ENCODE data around the gene VSIG10L. TPM values are rescaled to one million over a fixed set of nuclear protein-coding genes. Genes with fewer than 3 reads are reported as not detected.

VSIG10L gene
- polyA plus RNA-seq, 3 donors, result 4.1 to 5.8 (median 5.6) TPM

DNA sequence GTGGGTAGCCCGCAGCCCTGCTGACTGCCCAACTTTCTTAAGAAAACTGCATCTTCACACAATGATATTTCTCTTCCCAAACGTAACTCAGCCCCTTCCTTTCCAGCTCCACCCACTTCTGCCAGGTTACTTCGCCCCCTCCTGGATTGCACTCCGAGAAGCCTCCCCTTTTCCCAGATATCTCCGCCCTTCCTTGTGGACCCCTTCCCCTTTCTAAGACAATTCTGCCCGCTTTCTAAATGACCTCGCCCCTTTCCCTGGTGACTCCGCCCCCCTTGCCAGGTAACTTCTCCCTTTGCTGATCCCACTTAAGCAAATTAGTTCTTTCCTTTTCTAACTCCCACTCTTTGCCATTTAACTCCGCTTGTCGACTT lies 2.6 kb downstream of the VSIG10L start:
- DNase-seq, result no peak

DNA sequence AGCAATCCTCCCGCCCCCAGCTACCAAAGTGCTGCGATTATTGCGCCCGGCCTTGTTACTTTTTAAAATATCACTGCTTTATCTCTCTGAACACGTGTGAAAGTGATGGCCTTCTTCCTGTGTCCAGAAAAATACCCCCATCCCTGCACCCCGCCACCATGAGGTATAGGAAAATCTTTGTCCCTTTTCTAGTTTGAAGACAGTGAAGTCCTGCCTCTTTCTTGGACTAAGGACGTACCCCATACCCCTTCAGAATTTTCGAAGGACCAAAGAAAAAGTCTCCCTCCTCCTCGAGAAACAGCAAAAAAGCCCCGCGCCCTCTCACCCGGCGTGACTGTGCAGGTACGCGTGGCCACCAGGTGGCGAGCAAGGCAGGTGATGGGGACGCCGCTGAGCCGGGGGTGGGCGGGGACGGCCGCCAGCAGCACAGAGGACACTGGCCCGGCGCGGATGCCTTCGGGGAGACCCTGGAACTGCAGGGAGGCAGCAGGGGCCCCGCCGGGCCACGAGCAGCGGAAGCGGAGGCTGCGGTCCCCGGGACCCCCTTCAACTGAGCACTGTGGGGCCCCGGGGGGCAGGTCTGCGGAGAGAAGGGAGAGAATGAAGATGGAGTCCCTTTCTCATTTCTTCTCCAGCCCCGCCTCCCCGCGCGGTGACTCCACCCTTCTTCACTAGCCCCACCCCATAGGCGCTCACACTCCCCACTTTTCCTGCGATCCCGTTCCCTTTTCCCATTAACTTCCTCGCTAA lies 3.2 kb downstream of the VSIG10L start:
- DNase-seq, result peak; percentile 80

DNA sequence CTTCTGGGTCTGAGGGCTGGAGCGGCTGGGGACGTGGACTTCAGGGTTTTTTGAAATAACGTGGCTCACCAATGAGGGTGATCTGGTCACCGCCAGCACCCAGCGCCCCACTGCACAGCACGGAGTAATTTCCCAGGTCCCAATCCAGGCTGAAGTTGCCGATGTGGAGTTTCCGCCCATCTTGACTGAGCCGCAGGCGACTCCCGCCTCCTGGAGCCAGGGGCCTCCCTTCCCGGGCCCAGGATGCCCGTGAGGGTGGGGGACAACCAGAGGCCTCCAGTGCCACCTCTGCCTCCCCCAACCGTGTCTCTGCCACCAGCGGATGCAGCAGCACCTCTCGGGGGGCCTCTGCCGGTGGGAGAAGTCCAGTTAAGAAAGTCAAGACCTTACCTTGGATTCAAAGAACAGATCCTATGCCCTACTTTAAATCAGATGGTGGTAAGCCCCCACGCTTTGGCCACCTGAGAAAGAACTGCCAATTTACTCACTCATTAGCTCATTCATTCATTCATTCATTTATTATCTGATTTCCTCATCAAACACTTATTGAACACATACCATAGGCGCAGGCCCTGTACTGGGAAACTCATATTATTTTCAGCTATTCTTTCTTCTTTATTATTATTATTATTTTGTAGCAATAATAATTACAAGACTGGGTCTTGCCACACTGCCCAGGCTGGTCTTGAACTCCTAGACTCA lies 3.9 kb downstream of the VSIG10L start:
- DNase-seq, result no peak

DNA sequence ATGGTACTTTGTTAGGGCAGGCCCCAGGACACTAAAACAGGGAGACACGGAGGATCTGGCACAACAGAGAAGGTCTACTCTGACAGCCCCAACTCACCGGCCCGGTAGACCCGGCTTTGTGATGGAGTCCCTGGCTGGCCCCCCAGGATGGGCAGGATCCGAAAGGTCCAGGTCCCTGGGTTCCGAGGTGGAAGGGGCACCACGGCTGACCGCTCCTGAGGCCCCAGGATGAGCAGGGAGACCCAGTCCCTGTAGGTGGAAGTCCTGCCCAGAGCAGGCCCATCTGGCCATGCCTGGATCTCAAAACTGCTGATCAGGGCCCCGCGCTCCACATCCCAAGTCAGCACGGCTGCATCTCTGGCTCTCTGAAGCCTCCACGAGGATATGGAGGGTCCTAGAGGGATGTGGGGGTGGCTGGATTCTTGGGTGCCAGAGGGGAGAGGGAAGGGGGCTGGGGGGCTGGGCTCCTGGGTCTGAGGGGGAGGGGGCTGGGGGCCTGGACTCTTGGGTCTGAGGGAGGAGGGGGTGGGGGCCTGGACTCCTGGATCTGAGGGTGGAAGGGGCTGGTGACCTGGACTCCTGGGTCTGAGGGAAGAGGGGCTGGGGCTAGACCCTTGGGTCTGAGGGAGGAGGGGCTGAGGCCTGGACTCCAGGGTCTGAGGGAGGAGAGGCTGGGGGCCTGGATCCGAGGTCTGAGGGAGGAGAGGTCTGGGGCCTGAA lies 4.6 kb downstream of the VSIG10L start:
- no peak for DNase-seq

DNA sequence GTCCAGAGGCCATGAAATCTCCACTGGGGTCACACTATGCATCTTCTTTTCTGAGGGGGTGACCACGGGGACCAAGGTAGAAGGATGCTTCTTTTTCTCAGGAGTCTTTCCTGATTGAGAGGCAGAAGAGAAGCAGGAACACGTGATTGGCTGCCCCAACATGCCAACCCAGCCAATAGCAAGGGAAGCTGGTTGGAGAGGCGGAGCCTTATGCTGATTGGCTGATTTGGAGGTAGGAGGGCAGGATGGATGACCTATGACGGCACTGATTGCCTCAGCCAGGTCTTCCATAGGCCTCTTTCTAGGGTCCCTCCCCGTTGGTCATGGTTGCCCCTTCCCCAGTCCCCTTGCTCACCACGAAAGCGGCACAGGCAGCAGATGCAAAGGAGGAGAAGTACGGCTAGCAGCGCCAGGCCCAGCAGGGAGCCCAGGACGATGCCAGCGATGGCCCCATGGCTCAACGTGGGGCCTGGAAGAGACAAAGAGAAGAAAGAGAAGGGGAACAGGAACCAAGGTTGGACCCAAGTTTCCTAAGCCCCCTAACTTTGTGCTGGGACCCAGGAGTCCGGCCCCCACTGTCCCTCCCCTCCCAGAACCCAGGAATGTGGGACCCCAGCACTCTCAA lies 8.0 kb downstream of the VSIG10L start:
- DNase-seq, result no peak

DNA sequence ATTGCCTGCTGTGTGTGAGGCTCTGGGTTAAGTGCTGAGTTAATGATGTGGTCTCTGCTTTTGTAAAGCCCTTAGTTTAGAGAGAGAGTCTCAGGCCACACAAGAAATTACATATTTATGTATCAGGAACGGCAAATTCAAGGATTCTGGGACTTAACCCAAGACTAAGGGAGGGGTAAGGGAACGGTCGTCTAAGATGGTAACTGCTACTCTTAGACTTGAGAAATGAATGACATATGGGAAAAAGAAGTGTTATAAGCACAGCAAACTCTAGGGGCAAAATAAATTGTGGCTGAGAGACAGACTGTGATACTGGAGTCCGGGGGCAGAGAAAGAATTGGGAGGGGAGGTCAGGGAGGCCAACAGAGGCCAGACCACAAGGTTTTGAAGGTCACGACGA lies 10.2 kb downstream of the VSIG10L start:
- DNase-seq, result no peak

DNA sequence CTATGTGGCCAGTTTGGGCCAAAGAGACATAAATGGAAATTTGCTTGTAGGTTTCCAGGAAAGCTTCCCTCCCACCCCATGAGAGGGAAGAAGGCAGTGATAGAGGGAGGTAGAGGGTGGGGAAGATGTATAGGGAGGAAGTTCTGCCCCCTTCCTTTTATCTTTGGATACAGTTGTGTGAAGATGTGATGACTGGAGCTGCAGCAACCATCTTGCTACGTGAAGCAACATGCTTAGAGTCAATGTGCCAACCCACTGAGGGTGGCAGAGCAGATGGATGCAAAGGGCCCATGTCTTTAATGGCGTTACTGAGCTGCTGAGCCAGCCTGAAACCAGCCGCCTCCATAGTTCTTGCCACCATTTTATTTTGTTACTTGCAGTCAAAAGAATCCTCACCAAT lies 10.7 kb downstream of the VSIG10L start:
- no peak for DNase-seq

DNA sequence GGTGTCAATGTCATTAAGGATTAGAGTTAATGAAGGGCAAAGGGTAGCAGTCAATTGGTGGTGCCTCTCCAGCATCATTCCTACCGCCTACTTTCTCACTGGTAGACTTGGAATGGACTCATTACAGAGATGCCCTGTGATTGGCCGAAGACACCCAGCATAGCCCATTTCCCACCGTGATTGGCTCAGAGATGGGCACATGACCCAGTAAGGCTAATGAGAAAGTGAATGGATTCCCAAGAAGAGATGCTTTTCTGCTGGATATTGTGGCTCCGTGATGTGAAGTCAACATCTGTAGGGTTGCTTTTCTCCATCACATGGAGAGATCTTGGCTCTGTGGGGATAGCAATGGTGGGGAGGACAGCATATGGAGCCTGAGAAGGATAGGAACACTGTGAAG lies 11.6 kb downstream of the VSIG10L start:
- no peak for DNase-seq

DNA sequence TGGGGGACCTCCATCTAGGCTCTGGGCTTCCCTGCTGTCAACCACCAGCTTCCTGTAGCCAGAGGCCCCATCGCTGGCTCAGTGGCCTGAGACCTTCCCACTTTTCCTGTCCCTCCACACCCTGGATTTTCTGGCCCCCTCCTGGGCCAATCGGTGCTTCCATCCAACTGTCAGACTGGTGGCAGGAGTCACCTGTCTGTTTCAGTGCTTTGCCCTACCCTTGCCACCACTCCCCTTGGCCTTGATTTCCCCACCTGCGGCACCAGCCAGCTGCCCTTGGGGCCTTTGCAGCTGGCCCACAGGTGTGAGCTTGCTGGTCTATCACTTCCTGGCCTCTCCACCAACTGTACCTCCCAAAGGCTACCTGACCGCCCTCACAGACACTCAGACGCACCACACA lies 12.5 kb downstream of the VSIG10L start:
- no peak for DNase-seq

DNA sequence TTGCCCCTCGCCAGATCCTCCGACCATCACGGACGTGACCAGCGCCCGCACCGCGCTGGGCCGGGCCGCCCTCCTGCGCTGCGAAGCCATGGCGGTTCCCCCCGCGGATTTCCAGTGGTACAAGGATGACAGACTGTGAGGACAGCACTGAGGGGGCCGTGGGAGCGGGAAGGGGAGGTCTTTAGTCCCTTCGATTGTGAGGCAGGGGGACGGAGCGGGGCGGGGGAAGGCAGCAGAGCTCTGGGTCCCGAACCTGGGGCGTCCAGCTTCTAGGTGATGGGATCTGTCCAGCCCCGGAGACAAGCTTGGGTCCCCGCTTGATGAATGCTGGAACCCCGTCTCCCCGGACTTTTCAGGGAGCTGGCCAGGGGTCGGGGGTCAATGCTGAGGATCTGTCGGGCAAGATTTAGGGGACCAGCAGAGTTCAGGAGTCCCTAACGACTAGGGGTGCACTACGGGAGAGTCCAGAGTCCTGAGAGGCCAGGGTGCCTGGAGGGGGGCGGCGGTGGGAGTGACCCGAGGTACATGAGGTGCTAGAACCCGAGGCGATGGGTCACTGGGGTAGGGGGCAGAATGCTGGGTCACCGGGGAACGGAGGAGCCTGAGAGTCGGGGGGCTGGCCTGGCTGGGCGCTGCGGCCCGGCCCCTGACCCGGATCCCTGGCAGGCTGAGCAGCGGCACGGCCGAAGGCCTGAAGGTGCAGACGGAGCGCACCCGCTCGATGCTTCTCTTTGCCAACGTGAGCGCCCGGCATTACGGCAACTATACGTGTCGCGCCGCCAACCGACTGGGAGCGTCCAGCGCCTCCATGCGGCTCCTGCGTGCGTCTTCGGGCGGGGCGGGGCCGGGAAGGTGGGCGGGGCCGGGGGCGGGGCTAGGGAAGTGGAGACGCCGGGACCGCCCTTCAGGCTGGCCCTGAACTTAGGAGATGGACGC lies 14.6 kb downstream of the VSIG10L start:
- peak; percentile 55 for DNase-seq

DNA sequence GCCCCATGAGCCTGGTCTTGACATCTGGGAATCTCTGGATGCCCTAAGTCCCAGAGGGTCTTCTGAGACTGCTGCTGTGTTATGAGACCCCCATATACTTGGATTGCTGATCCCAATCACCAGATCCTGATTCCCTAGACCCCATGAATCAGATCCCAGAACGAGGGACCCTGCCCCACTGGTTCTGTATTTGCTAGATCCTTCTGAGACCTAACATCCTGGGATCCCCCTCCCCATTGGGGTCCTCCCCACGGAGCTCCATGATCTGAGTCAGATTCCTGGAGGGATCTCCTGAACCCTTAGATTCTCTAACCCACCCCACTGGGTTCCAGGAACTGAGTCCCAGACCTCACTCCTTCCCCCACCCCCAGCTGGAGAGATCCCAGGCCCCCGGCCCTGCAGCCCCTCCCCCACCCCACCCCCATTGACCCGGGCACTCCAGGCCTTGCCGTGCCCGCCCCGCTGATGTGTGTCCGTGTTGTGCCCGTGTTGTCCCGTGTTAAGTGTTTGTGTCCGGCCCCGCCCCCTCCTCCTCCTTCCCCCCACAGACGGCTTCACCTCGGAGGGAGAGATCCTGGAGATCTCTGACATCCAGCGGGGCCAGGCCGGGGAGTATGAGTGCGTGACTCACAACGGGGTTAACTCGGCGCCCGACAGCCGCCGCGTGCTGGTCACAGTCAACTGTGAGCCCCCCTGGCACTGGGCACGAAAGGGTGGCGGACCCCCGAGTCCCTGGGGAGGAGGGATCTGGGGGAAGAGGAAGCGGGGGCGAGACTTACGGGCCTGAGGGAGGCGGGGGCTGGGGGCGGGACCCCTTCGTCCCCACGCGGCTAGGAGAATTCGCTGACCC lies 15.5 kb downstream of the VSIG10L start:
- DNase-seq, result no peak

DNA sequence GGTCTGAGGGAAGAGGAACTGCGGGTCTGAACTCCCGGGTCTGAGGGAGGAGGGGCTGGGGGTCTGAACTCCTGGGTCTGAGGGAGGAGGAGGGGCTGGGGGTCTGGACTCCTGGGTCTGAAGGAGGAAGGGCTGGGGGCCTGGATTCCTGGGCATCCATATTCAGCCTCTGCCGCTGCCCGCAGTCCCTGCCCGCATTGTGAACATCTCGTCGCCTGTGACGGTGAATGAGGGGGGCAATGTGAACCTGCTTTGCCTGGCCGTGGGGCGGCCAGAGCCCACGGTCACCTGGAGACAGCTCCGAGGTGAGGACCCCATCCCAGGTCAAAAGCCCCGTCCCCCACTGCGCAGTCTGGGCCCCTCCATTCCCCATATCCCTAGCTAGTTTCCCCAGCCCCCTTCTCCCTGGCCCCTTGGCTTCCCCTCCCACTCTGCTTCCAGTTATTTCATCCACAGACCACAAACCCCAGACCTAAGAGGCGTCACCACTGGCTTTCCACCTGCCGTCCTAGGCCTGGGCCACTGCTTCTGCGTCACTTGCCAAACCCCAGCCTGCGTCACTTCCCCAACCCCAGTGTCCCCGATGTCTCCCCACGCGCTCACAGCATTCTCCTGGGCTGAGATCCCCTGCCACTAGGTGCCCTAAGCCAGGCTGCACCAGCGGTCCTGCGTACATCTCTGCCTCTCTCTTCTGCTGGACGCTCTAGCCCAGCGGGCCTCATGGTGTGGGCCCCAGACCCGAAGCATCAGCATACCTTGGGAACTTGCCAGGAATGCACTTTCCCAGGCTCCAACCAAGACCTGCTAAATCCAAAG lies 16.6 kb downstream of the VSIG10L start:
- no peak for DNase-seq

DNA sequence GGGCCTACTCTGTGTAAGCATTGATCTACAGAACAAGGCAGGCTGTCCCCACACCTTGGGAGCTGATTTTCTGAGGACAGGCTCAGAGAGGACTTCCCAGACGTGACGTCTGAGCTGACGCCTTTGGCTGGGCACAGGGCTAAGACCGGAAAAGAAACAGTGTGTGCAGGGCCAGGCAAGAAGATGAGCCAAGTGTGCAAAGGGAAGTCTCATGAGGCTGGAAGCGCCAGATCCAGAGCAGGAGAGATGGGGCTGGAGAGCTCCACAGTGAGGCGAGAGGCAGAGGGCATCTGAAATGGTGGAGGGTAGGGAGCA lies 17.8 kb downstream of the VSIG10L start:
- DNase-seq, result no peak

DNA sequence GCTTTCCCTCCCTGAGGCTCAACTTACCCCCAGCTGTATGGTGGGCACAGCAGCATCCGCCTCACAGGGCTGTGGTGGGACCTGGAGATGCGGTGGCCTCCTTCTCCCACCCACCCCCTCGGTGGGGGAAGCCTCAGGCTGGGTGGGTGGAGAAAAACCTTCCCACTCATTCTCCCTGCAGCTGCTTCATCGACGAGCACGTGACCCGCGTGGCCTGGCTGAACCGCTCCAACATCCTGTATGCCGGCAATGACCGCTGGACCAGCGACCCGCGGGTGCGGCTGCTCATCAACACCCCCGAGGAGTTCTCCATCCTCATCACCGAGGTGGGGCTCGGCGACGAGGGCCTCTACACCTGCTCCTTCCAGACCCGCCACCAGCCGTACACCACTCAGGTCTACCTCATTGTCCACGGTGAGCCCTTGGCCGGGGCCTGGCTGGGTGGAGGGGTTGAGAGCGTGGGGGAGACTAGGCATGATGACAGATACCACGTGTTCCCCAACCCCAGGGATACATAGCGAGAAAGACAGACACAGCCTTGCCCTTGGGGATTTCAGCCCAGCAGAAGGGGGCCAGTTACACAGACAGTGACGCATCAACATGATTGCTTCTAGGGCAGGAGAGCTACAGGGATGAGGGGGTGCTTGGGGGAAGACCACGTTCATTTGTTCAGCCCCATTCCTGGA lies 18.3 kb downstream of the VSIG10L start:
- DNase-seq, result no peak

DNA sequence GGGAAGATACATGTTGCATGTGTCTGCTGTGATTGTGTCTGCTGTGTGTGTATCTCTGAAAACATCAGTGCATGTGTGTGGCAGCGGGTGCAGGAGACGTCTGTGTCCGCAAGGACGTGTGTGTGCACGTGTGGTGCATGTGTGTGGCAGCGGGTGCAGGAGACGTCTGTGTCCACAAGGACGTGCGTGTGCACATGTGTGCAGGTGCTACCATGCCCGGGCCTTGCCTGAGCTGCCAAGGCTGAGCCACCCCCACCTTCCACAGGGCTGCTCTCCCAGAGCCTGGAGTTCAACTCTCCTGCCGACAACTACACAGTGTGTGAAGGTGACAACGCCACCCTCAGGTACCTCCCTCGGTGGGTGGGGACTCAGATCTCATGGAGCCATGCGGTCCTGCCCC lies 20.1 kb downstream of the VSIG10L start:
- no peak for DNase-seq

DNA sequence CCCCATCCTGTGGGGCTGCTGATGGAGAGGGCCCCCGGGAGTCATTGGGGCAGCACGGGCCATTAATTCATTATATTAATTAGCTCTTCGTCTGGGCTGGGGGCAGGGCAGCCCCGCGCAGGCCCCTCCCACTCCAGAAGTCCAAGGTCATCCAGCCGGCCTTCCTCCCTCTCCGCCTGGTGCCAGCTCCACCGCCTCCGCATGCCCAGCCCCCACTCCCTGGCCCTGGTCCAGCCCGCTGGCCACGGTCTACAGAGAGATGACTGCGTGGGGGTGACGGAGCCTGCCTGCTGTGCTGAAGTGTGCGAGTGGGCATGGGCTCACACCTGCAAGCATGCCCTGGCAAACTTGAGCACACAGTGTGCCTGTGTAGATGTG lies 21.7 kb downstream of the VSIG10L start:
- peak; percentile 62 for DNase-seq

DNA sequence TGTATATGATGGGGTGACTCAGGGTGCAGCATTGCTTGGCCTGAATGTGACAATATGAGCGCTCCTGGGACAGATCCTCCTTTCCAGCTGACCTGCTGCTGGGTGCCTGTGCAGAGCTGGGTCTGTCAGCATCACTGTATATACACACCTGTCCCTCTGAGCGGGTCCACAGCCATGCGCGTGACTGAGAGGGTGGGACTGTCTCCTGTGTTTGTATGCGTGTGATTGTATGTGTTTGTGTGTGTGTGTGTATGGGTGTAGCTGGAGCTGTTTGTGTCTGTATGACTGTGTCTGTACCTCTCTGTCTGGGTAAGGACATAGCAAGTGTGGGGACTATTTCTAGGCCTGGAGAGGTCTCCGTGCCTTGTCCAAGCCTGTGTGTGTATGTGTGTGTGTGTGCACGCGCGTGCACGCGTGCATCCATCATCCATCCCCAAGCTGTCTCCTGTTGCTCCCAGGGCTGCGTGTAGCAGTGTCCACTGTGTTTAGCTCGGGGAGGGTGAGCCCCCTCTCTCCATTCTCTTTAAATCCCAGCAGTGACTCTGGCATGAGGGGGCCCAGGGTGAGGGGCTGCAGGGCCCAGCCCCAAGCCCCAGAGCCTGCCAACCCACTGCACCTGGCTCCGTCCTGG lies 22.2 kb downstream of the VSIG10L start:
- DNase-seq, result no peak

Measured in renal pelvis (tissue), 4 donors.